HCT116 (cell line): ENCODE data around the gene MOB2. TPM values are rescaled to one million over a fixed set of nuclear protein-coding genes. Genes with fewer than 3 reads are reported as not detected.

Source experiments
- ATAC-seq: fragments of 200-7000 bp; cut with Tn5 transposase; 2 replicates; pipeline ENCODE4 v1.9.1; 2020; ENCODE audit warnings: mild to moderate bottlenecking, moderate library complexity
- BruUV-seq: library from RNA; stranded (reverse); fragments of 400-500 nt; replicated peaks from 2 replicates; lab custom pipeline; 2021; lab: Mats Ljungman, UMichigan
- CTCF ChIA-PET: fragments of 300-600 bp; sonication (Branson Sonifier 250); formaldehyde crosslinking; loops from one replicate; lab custom pipeline; 2021; ENCODE audit warnings: antibody characterized with exemption; lab: Charles Lee
- POLR2A ChIA-PET: fragments of 300-600, 350-600 bp; sonication (Branson Sonifier 250); formaldehyde crosslinking; loops from one replicate; lab custom pipeline; 2021; ENCODE audit warnings: antibody characterized with exemption; lab: Charles Lee
- RAD21 ChIA-PET, 2 experiments: fragments of 300-600 bp; sonication (Branson Sonifier 250); formaldehyde crosslinking; loops; one replicate each; lab custom pipeline; 2023; ENCODE audit warnings: low total read pairs in 2 of 2; ENCODE audit not compliant: uncharacterized antibody in 2 of 2, unreplicated experiment in 2 of 2, low non-redundant PET in 1 of 2; lab: Charles Lee
- DNase-seq: peaks from one replicate; pipeline ENCODE4 v3.0.0-alpha.2; 2010; ENCODE audit warnings: low read depth, low spot score
- H2AFZ ChIP-seq: fragments of 200-600 bp; shearing (Covaris generic), sonication (generic); 2 replicates; pipeline ENCODE4 v1.6.1; 2017; ENCODE audit warnings: low read depth, mixed run types, mixed read lengths, antibody characterized with exemption, low read length; ENCODE audit not compliant: poor library complexity, severe bottlenecking
- H3K27ac ChIP-seq: 2 replicates; pipeline ENCODE4 v1.5.1; 2012; ENCODE audit warnings: low read depth, low read length
- H3K27me3 ChIP-seq: fragments of 200-600 bp; sonication (generic); 2 replicates; pipeline ENCODE4 v1.6.1; 2016; ENCODE audit warnings: mixed run types, low read length, mixed read lengths; ENCODE audit not compliant: insufficient read depth
- H3K36me3 ChIP-seq, 2 experiments: fragments of 200-500 bp in 1 of 2; fragments of 200-600 bp in 1 of 2; sonication (Bioruptor generic) in 1 of 2; sonication (generic) in 1 of 2; 2 replicates each; pipeline versions ENCODE4 v1.5.1 to v1.6.1; 2014 to 2016; ENCODE audit warnings: low read length in 2 of 2, inconsistent platforms in 1 of 2, mixed read lengths in 1 of 2, mixed run types in 1 of 2; ENCODE audit not compliant: insufficient read depth in 2 of 2, control insufficient read depth in 1 of 2
- H3K4me1 ChIP-seq, 2 experiments: fragments of 200-600 bp in 1 of 2; sonication (generic) in 1 of 2; 2 replicates each; pipeline versions ENCODE4 v1.5.1 to v1.6.1; 2012 to 2017; ENCODE audit warnings: low read length in 2 of 2, inconsistent platforms in 1 of 2, mild to moderate bottlenecking in 1 of 2, mixed read lengths in 1 of 2, mixed run types in 1 of 2, moderate library complexity in 1 of 2; ENCODE audit not compliant: insufficient read depth in 2 of 2, control insufficient read depth in 1 of 2
- H3K4me2 ChIP-seq: fragments of 200-600 bp; sonication (generic); 2 replicates; pipeline ENCODE4 v1.6.1; 2017; ENCODE audit warnings: mixed run types, low read length, mixed read lengths
- H3K4me3 ChIP-seq, 2 experiments: fragments of 200-600 bp in 1 of 2; sonication (generic) in 1 of 2; replicated peaks in 1 of 2; 2 replicates each; pipeline ENCODE4 v1.5.1; 2011 to 2016; ENCODE audit warnings: low read length in 2 of 2, control low read depth in 1 of 2, low read depth in 1 of 2, mild to moderate bottlenecking in 1 of 2, mixed read lengths in 1 of 2, mixed run types in 1 of 2
- H3K79me2 ChIP-seq: fragments of 200-600 bp; sonication (generic); 2 replicates; pipeline ENCODE4 v1.6.1; 2017; ENCODE audit warnings: mild to moderate bottlenecking, mixed run types, low read length, moderate library complexity, mixed read lengths; ENCODE audit not compliant: insufficient read depth
- H3K9ac ChIP-seq: fragments of 200-600 bp; sonication (generic); 2 replicates; pipeline ENCODE4 v1.6.1; 2016; ENCODE audit warnings: low read length, mixed read lengths
- H3K9me2 ChIP-seq: fragments of 200-600 bp; sonication (generic), shearing (Covaris generic); 2 replicates; pipeline ENCODE4 v1.6.1; 2017; ENCODE audit warnings: mixed run types, mild to moderate bottlenecking, moderate library complexity; ENCODE audit not compliant: insufficient read depth
- H3K9me3 ChIP-seq, 2 experiments: fragments of 200-500 bp in 1 of 2; fragments of 200-600 bp in 1 of 2; sonication (Bioruptor generic) in 1 of 2; sonication (generic) in 1 of 2; 2 replicates each; pipeline ENCODE4 v1.6.1; 2014 to 2017; ENCODE audit warnings: low read length in 2 of 2, mixed read lengths in 2 of 2, inconsistent platforms in 1 of 2, low read depth in 1 of 2, mild to moderate bottlenecking in 1 of 2, mixed run types in 1 of 2, moderate library complexity in 1 of 2; ENCODE audit not compliant: control insufficient read depth in 1 of 2, insufficient read depth in 1 of 2
- H4K20me1 ChIP-seq: fragments of 200-600 bp; sonication (generic), shearing (Covaris generic); 2 replicates; pipeline ENCODE4 v1.6.1; 2017; ENCODE audit warnings: mixed run types, mild to moderate bottlenecking, moderate library complexity; ENCODE audit not compliant: insufficient read depth
- CBX3 ChIP-seq: IDR thresholded peaks from 2 replicates; pipeline ENCODE4 v1.6.1; 2012; ENCODE audit warnings: low read depth
- EGR1 ChIP-seq: IDR thresholded peaks from 2 replicates; pipeline ENCODE4 v1.6.1; 2012; ENCODE audit warnings: low read depth
- ELF1 ChIP-seq: IDR thresholded peaks from 2 replicates; pipeline ENCODE4 v1.6.1; 2012; ENCODE audit warnings: low read depth, borderline replicate concordance
- EZH2phosphoT487 ChIP-seq: fragments of 200-600 bp; IDR thresholded peaks from 2 replicates; pipeline ENCODE4 v1.6.1; 2018; ENCODE audit warnings: antibody characterized with exemption, borderline replicate concordance
- FOSL1 ChIP-seq: IDR thresholded peaks from 2 replicates; pipeline ENCODE4 v1.6.1; 2012; ENCODE audit warnings: low read depth
- JUND ChIP-seq: IDR thresholded peaks from 2 replicates; pipeline ENCODE4 v1.6.1; 2012
- POLR2A ChIP-seq: IDR thresholded peaks from 2 replicates; pipeline ENCODE4 v1.7.0; 2011; ENCODE audit warnings: borderline replicate concordance; ENCODE audit not compliant: insufficient read depth, insufficient read length; ENCODE audit errors: extremely low read depth
- RAD21 ChIP-seq: IDR thresholded peaks from 2 replicates; pipeline ENCODE4 v1.6.1; 2012; ENCODE audit warnings: low read depth, mild to moderate bottlenecking
- SIN3A ChIP-seq: IDR thresholded peaks from 2 replicates; pipeline ENCODE4 v1.6.1; 2012; ENCODE audit warnings: low read depth
- SP1 ChIP-seq: IDR thresholded peaks from 2 replicates; pipeline ENCODE4 v1.6.1; 2012; ENCODE audit warnings: low read depth
- SRF ChIP-seq: IDR thresholded peaks from 2 replicates; pipeline ENCODE4 v1.6.1; 2012; ENCODE audit warnings: low read depth
- TCF7L2 ChIP-seq: IDR thresholded peaks from 2 replicates; pipeline ENCODE4 v1.7.0; 2011; ENCODE audit warnings: borderline replicate concordance, inconsistent platforms; ENCODE audit not compliant: insufficient read depth, insufficient read length; ENCODE audit errors: extremely low read depth
- YY1 ChIP-seq: IDR thresholded peaks from 2 replicates; pipeline ENCODE4 v1.6.1; 2011; ENCODE audit warnings: low read length, low read depth, moderate library complexity, mild to moderate bottlenecking; ENCODE audit not compliant: insufficient replicate concordance; ENCODE audit errors: extremely low read depth
- ZFX ChIP-seq: fragments of 450-650 bp; IDR thresholded peaks from 2 replicates; pipeline ENCODE4 v1.6.1; 2017
- ZNF274 ChIP-seq: fragments of 200-500 bp; sonication (Bioruptor generic); IDR thresholded peaks from 2 replicates; pipeline ENCODE4 v1.6.1; 2014; ENCODE audit warnings: mild to moderate bottlenecking, low read depth, low read length, inconsistent platforms
- intact Hi-C: fragments of 100-400 bp; cut with micrococcal nuclease; formaldehyde crosslinking; loops from 2 replicates; pipeline ENCODE4 v1.10.0; 2022
- total RNA-seq: library from RNA; stranded (reverse); gene quantifications from one replicate; pipeline ENCODE4 v1.2.1, GENCODE V29; 2021; ENCODE audit not compliant: unreplicated experiment
- TF ChIP-seq, protein P1 (sequence below): IDR thresholded peaks from 2 replicates; pipeline ENCODE4 v1.6.1; 2012; ENCODE audit warnings: low read depth
- TF ChIP-seq, protein P2 (sequence below): IDR thresholded peaks from 2 replicates; pipeline ENCODE4 v1.6.1; 2012
- TF ChIP-seq, protein P3 (sequence below): IDR thresholded peaks from 2 replicates; pipeline ENCODE4 v1.6.1; 2011; ENCODE audit warnings: mild to moderate bottlenecking, low read length, moderate library complexity; ENCODE audit not compliant: insufficient replicate concordance; ENCODE audit errors: extremely low read depth
- TF ChIP-seq, protein P4 (sequence below): IDR thresholded peaks from 2 replicates; pipeline ENCODE4 v1.6.1; 2012
- TF ChIP-seq, protein P5 (sequence below), 3 experiments: fragments of 200-600 bp in 1 of 3; sonication (generic) in 1 of 3; IDR thresholded peaks in 2 of 3; conservative IDR thresholded peaks in 1 of 3; 2 replicates each; pipeline ENCODE4 v1.5.1; 2012 to 2017; ENCODE audit warnings: low read depth in 2 of 3, low read length in 2 of 3, antibody characterized with exemption in 1 of 3, borderline replicate concordance in 1 of 3, control low read depth in 1 of 3, mild to moderate bottlenecking in 1 of 3, mixed read lengths in 1 of 3, mixed run types in 1 of 3, moderate library complexity in 1 of 3; ENCODE audit not compliant: insufficient read depth in 1 of 3

The MOB2 gene
- total RNA-seq, 1 experiment from 2014 or later, result 25.7 TPM

DNA sequence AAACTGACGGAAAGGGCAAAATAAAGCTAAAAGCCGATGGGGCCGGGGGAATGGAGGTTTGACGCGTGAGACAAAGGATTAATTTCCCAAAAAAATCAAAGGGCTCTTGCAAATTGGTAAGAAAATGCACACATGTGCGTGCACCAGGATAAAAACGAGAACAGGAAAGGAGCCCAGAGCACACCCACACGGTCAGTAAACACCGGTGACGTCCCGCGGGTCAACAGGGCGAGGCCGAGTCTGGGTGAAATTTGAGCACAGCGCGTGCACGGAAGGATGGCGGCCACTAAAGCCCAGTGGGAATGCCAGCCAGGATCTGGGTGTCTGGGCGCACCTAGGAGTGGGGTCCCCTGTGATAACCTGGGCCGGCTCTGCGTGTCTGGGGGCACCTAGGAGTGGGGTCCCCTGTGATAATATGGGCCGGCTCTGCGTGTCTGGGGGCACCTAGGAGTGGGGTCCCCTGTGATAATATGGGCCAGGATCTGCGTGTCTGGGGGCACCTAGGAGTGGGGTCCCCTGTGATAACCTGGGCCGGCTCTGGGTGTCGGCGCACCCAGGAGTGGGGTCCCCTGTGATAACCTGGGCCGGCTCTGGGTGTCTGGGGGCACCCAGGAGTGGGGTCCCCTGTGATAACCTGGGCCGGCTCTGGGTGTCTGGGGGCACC lies 52.5 kb downstream of the MOB2 start:
- POLR2A ChIA-PET, result no interaction called here
- Histone ChIP-seq H3K4me2 (no peak overlapping the region), H3K9ac (no peak overlapping the region), H3K79me2 (no peaks in the 10 kb centered on the region), H2AFZ (no peak overlapping the region), H3K9me2 (no peaks in the 10 kb centered on the region), H4K20me1 (no peaks in the 10 kb centered on the region), H3K27me3 (no peaks in the 10 kb centered on the region), H3K27ac (no peak overlapping the region), H3K36me3 (no peaks in the 10 kb centered on the region), H3K4me1 (peaks cover 0 to 6% of the 10 kb centered on the region in 2 experiments; a peak in 1 of 4 replicates), H3K9me3 (no peaks in the 10 kb centered on the region), H3K4me3 (no peak overlapping the region)
- ATAC-seq (no peak), DNase-seq (no peak)
- TF ChIP-seq ZNF274, result no peak
- TF ChIP-seq ZFX, result no peak
- TF ChIP-seq, protein P1, sequence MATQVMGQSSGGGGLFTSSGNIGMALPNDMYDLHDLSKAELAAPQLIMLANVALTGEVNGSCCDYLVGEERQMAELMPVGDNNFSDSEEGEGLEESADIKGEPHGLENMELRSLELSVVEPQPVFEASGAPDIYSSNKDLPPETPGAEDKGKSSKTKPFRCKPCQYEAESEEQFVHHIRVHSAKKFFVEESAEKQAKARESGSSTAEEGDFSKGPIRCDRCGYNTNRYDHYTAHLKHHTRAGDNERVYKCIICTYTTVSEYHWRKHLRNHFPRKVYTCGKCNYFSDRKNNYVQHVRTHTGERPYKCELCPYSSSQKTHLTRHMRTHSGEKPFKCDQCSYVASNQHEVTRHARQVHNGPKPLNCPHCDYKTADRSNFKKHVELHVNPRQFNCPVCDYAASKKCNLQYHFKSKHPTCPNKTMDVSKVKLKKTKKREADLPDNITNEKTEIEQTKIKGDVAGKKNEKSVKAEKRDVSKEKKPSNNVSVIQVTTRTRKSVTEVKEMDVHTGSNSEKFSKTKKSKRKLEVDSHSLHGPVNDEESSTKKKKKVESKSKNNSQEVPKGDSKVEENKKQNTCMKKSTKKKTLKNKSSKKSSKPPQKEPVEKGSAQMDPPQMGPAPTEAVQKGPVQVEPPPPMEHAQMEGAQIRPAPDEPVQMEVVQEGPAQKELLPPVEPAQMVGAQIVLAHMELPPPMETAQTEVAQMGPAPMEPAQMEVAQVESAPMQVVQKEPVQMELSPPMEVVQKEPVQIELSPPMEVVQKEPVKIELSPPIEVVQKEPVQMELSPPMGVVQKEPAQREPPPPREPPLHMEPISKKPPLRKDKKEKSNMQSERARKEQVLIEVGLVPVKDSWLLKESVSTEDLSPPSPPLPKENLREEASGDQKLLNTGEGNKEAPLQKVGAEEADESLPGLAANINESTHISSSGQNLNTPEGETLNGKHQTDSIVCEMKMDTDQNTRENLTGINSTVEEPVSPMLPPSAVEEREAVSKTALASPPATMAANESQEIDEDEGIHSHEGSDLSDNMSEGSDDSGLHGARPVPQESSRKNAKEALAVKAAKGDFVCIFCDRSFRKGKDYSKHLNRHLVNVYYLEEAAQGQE, result no peak
- TF ChIP-seq RAD21, result no peak
- no peak for TF ChIP-seq CBX3
- TF ChIP-seq, protein P2, sequence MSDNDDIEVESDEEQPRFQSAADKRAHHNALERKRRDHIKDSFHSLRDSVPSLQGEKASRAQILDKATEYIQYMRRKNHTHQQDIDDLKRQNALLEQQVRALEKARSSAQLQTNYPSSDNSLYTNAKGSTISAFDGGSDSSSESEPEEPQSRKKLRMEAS, result no peak
- TF ChIP-seq POLR2A, result no peak
- no peak for TF ChIP-seq JUND
- no peak for TF ChIP-seq YY1
- TF ChIP-seq, protein P3, sequence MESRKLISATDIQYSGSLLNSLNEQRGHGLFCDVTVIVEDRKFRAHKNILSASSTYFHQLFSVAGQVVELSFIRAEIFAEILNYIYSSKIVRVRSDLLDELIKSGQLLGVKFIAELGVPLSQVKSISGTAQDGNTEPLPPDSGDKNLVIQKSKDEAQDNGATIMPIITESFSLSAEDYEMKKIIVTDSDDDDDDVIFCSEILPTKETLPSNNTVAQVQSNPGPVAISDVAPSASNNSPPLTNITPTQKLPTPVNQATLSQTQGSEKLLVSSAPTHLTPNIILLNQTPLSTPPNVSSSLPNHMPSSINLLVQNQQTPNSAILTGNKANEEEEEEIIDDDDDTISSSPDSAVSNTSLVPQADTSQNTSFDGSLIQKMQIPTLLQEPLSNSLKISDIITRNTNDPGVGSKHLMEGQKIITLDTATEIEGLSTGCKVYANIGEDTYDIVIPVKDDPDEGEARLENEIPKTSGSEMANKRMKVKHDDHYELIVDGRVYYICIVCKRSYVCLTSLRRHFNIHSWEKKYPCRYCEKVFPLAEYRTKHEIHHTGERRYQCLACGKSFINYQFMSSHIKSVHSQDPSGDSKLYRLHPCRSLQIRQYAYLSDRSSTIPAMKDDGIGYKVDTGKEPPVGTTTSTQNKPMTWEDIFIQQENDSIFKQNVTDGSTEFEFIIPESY, result no peak
- TF ChIP-seq SP1, result no peak
- TF ChIP-seq TCF7L2, result no peak
- no peak for TF ChIP-seq SRF
- no peak for TF ChIP-seq EZH2phosphoT487
- TF ChIP-seq ELF1, result no peak
- TF ChIP-seq, protein P4, sequence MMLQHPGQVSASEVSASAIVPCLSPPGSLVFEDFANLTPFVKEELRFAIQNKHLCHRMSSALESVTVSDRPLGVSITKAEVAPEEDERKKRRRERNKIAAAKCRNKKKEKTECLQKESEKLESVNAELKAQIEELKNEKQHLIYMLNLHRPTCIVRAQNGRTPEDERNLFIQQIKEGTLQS, result no peak
- no peak for TF ChIP-seq FOSL1
- TF ChIP-seq, protein P5, sequence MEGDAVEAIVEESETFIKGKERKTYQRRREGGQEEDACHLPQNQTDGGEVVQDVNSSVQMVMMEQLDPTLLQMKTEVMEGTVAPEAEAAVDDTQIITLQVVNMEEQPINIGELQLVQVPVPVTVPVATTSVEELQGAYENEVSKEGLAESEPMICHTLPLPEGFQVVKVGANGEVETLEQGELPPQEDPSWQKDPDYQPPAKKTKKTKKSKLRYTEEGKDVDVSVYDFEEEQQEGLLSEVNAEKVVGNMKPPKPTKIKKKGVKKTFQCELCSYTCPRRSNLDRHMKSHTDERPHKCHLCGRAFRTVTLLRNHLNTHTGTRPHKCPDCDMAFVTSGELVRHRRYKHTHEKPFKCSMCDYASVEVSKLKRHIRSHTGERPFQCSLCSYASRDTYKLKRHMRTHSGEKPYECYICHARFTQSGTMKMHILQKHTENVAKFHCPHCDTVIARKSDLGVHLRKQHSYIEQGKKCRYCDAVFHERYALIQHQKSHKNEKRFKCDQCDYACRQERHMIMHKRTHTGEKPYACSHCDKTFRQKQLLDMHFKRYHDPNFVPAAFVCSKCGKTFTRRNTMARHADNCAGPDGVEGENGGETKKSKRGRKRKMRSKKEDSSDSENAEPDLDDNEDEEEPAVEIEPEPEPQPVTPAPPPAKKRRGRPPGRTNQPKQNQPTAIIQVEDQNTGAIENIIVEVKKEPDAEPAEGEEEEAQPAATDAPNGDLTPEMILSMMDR (IDR thresholded peaks at IDR 0.05 in 2 of 3, conservative IDR thresholded peaks at IDR 0.05 in 1 of 3; ENCODE audit: borderline replicate concordance in 1 of 3, insufficient read depth in 1 of 3, low read depth in 2 of 3, low read length in 2 of 3), result no peak
- no peak for TF ChIP-seq EGR1
- TF ChIP-seq SIN3A, result no peak
- CTCF ChIA-PET, result no interaction called here
- RAD21 ChIA-PET, result no interaction called here
- no TSS peak for BruUV-seq
- intact Hi-C loops, result no loop called here
